Calu3 (cell line): ENCODE results near the gene HIF1A. TPM values are rescaled to one million over a fixed set of nuclear protein-coding genes. Genes with fewer than 3 reads are reported as not detected.

Experiments
- BruUV-seq: library from RNA; stranded (reverse); fragments of 400-500 nt; replicated peaks from 2 replicates; lab custom pipeline; 2021; lab: Mats Ljungman, UMichigan
- CTCF ChIA-PET: fragments of 300-600 bp; sonication (Branson Sonifier 250); formaldehyde crosslinking; loops from one replicate; lab custom pipeline; 2022; ENCODE audit warnings: antibody characterized with exemption; lab: Charles Lee
- DNase-seq: peaks from one replicate; pipeline ENCODE4 v3.0.0; 2022
- H3K27ac Mint-ChIP-seq: one replicate; pipeline ENCODE4 v1.8.0; 2022; ENCODE audit warnings: mixed read lengths; ENCODE audit not compliant: unreplicated experiment
- H3K27me3 Mint-ChIP-seq: one replicate; pipeline ENCODE4 v1.8.0; 2022; ENCODE audit warnings: mixed read lengths; ENCODE audit not compliant: unreplicated experiment
- H3K36me3 Mint-ChIP-seq: one replicate; pipeline ENCODE4 v1.8.0; 2022; ENCODE audit warnings: mild to moderate bottlenecking, moderate library complexity, mixed read lengths; ENCODE audit not compliant: insufficient read depth, unreplicated experiment
- H3K4me1 Mint-ChIP-seq: one replicate; pipeline ENCODE4 v1.8.0; 2022; ENCODE audit warnings: mild to moderate bottlenecking, low read depth, mixed read lengths; ENCODE audit not compliant: unreplicated experiment
- H3K4me3 Mint-ChIP-seq: one replicate; pipeline ENCODE4 v1.8.0; 2022; ENCODE audit warnings: mild to moderate bottlenecking, low read depth, moderate library complexity, mixed read lengths; ENCODE audit not compliant: unreplicated experiment
- H3K9me3 Mint-ChIP-seq: one replicate; pipeline ENCODE4 v1.8.0; 2022; ENCODE audit warnings: low read depth, mixed read lengths; ENCODE audit not compliant: unreplicated experiment
- CTCF ChIP-seq: fragments of 200-600 bp; IDR thresholded peaks from one replicate; pipeline ENCODE4 v1.8.0; 2022; ENCODE audit warnings: antibody characterized with exemption; ENCODE audit not compliant: unreplicated experiment
- intact Hi-C: fragments of 100-400 bp; cut with micrococcal nuclease; formaldehyde crosslinking; loops from one replicate; pipeline ENCODE4 v1.10.0; 2022; ENCODE audit not compliant: unreplicated experiment
- total RNA-seq: library from RNA; stranded (reverse); gene quantifications from 2 replicates; pipeline ENCODE4 v1.2.3, GENCODE V29; 2022

HIF1A gene
- total RNA-seq, 1 experiment from 2014 or later = 229 TPM

- intact Hi-C loops = no loop called here
- no peak for DNase-seq
- Mint-ChIP-seq H3K9me3 (no peaks in the 10 kb centered on the region), H3K4me1 (peaks cover 21% of the 10 kb centered on the region), H3K4me3 (no peak overlapping the region), H3K27ac (no peak overlapping the region), H3K27me3 (no peaks in the 10 kb centered on the region), H3K36me3 (peaks cover 35% of the 10 kb centered on the region)
- TF ChIP-seq CTCF = no peak
- no TSS peak for BruUV-seq
- CTCF ChIA-PET = no interaction called here
Observed at GRCh38 chr14:61759878-61760277, 64.6 kb downstream of the HIF1A start.

- peaks cover 34% of the 10 kb centered on the region for H3K36me3 Mint-ChIP-seq
- no peak for TF ChIP-seq CTCF
- H3K9me3 Mint-ChIP-seq = no peaks in the 10 kb centered on the region
- intact Hi-C loops = no loop called here
- no TSS peak for BruUV-seq
- peaks cover 25% of the 10 kb centered on the region for H3K4me1 Mint-ChIP-seq
- CTCF ChIA-PET = interaction anchor here (0.9 to 1.4 kb wide), 4 partner anchors 10 to 241 kb away, joined by 3 to 7 read pairs (median 3); no protein-coding TSS in a partner anchor
- peak overlapping the region; percentile 24 for H3K27ac Mint-ChIP-seq
- no peaks in the 10 kb centered on the region for H3K27me3 Mint-ChIP-seq
- no peak for DNase-seq
- peak overlapping the region; percentile 97 for H3K4me3 Mint-ChIP-seq
Observed at GRCh38 chr14:61761557-61761956, 66.2 kb downstream of the HIF1A start.

- CTCF ChIA-PET = interaction anchor here (0.7 to 1.4 kb wide), 6 partner anchors 10 to 242 kb away, joined by 3 to 7 read pairs (median 3); no protein-coding TSS in a partner anchor
- intact Hi-C loops = no loop called here
- peaks cover 34% of the 10 kb centered on the region for H3K36me3 Mint-ChIP-seq
- H3K4me1 Mint-ChIP-seq = peaks cover 25% of the 10 kb centered on the region
- peak within 1 kb of the TSS; percentile 24 for H3K27ac Mint-ChIP-seq
- H3K27me3 Mint-ChIP-seq = no peaks in the 10 kb centered on the region
- peak; percentile 95 for DNase-seq
- TF ChIP-seq CTCF = no peak
- peak within 1 kb of the TSS; percentile 97 for H3K4me3 Mint-ChIP-seq
- TSS peak; percentile 43 for BruUV-seq
- no peaks in the 10 kb centered on the region for H3K9me3 Mint-ChIP-seq
Observed at GRCh38 chr14:61761959-61762786, 66.9 kb downstream of the HIF1A start, which contains the start of gene SNAPC1. Gene SNAPC1, plus strand, starts transcription at chr14:61762420. Its CDS starts 41 bp downstream, at chr14:61762461.

GRCh38 chr14:61764342-61765122, 69.2 kb downstream of the HIF1A start:
- no TSS peak for BruUV-seq
- H3K36me3 Mint-ChIP-seq = peaks cover 34% of the 10 kb centered on the region
- no peak for TF ChIP-seq CTCF
- no peaks in the 10 kb centered on the region for H3K27me3 Mint-ChIP-seq
- H3K4me1 Mint-ChIP-seq = peaks cover 25% of the 10 kb centered on the region
- CTCF ChIA-PET = interaction anchor here (0.6 to 1.0 kb wide), 2 partner anchors 19 to 20 kb away, joined by 3 to 6 read pairs; no protein-coding TSS in a partner anchor
- peak overlapping the region; percentile 63 for H3K27ac Mint-ChIP-seq
- H3K9me3 Mint-ChIP-seq = no peaks in the 10 kb centered on the region
- H3K4me3 Mint-ChIP-seq = peak overlapping the region; percentile 97
- DNase-seq = no peak
- intact Hi-C loops = no loop called here
